SU-DHL-6 (cell line): Measurements from ENCODE around the gene C19orf25.

Experiments used
- H2AFZ ChIP-seq: fragments of 200-600 bp; sonication (generic); 2 replicates; pipeline ENCODE4 v1.6.1; 2014; ENCODE audit warnings: low read depth, mild to moderate bottlenecking, moderate library complexity, mixed read lengths, antibody characterized with exemption, low read length; ENCODE audit not compliant: severe bottlenecking
- H3F3A ChIP-seq: fragments of 200-600 bp; shearing (Covaris generic); 2 replicates; pipeline ENCODE4 v1.6.0; 2016; ENCODE audit warnings: antibody characterized with exemption, mild to moderate bottlenecking; ENCODE audit not compliant: insufficient read depth
- H3K27ac ChIP-seq: fragments of 200-600 bp; sonication (generic); 2 replicates; pipeline ENCODE4 v1.5.1; 2016; ENCODE audit warnings: low read depth, mild to moderate bottlenecking, low read length, moderate library complexity, mixed read lengths
- H3K27me3 ChIP-seq: fragments of 200-600 bp; sonication (generic), shearing (Covaris generic); 2 replicates; pipeline ENCODE4 v1.6.0; 2014; ENCODE audit warnings: mild to moderate bottlenecking, low read length
- H3K36me3 ChIP-seq: fragments of 200-600 bp; sonication (generic); 2 replicates; pipeline ENCODE4 v1.6.1; 2014; ENCODE audit warnings: mild to moderate bottlenecking, low read length, mixed read lengths
- H3K4me2 ChIP-seq: fragments of 300-600, 200-600 bp; shearing (Covaris generic), sonication (generic); 2 replicates; pipeline ENCODE4 v1.6.0; 2014; ENCODE audit warnings: low read length, low read depth, mild to moderate bottlenecking; ENCODE audit not compliant: poor library complexity, severe bottlenecking
- H3K4me3 ChIP-seq: fragments of 200-600 bp; sonication (generic); 2 replicates; pipeline ENCODE4 v1.5.1; 2014; ENCODE audit warnings: antibody characterized with exemption, low read length, mild to moderate bottlenecking, mixed read lengths; ENCODE audit not compliant: insufficient read depth, poor library complexity, severe bottlenecking
- H3K79me2 ChIP-seq: fragments of 200-600 bp; sonication (generic); 2 replicates; pipeline ENCODE4 v1.6.1; 2014; ENCODE audit warnings: mild to moderate bottlenecking, low read length, moderate library complexity; ENCODE audit not compliant: insufficient read depth
- H3K9ac ChIP-seq: fragments of 200-600 bp; sonication (generic); 2 replicates; pipeline ENCODE4 v1.7.0; 2014; ENCODE audit warnings: mild to moderate bottlenecking, low read length
- H3K9me2 ChIP-seq: fragments of 200-600 bp; sonication (generic); replicated peaks from 2 replicates; pipeline ENCODE4 v1.6.1; 2014; ENCODE audit warnings: low read length; ENCODE audit not compliant: insufficient read depth
- H3K9me3 ChIP-seq: fragments of 200-600 bp; sonication (generic); 2 replicates; pipeline ENCODE4 v1.6.1; 2014; ENCODE audit warnings: low read length, mixed read lengths; ENCODE audit not compliant: insufficient read depth
- H4K20me1 ChIP-seq: fragments of 200-600 bp; sonication (generic); 2 replicates; pipeline ENCODE4 v1.6.1; 2014; ENCODE audit warnings: low read depth, mild to moderate bottlenecking, antibody characterized with exemption, low read length, moderate library complexity, mixed read lengths
- CTCF ChIP-seq: fragments of 200-600 bp; sonication (generic); IDR thresholded peaks from one replicate; pipeline ENCODE4 v1.5.1; 2017; ENCODE audit warnings: antibody characterized with exemption, mild to moderate bottlenecking, low read length, moderate library complexity; ENCODE audit not compliant: insufficient read depth, poor library complexity, severe bottlenecking
- EZH2phosphoT487 ChIP-seq: fragments of 200-600 bp; sonication (generic), shearing (Covaris generic); conservative IDR thresholded peaks from 2 replicates; pipeline ENCODE4 v1.6.1; 2018; ENCODE audit warnings: mild to moderate bottlenecking, antibody characterized with exemption, low read length, moderate library complexity, mixed read lengths

Gene C19orf25

GRCh38 chr19:1524287-1524971, 45.4 kb upstream of the C19orf25 start:
- H3K27me3 ChIP-seq, result no peaks in the 10 kb centered on the region
- no peak overlapping the region for H3K27ac ChIP-seq
- H3K4me2 ChIP-seq, result no peak overlapping the region
- no peaks in the 10 kb centered on the region for H3K9me3 ChIP-seq
- no peaks in the 10 kb centered on the region for H3K36me3 ChIP-seq
- H4K20me1 ChIP-seq, result no peaks in the 10 kb centered on the region
- no peak for TF ChIP-seq EZH2phosphoT487
- no peak for TF ChIP-seq CTCF
- no peak overlapping the region for H3K4me3 ChIP-seq
- H3K9me2 ChIP-seq, result no peaks in the 10 kb centered on the region
- no peaks in the 10 kb centered on the region for H3K79me2 ChIP-seq
- H2AFZ ChIP-seq, result no peak overlapping the region
- no peaks in the 10 kb centered on the region for H3F3A ChIP-seq
- H3K9ac ChIP-seq, result no peak overlapping the region

DNA sequence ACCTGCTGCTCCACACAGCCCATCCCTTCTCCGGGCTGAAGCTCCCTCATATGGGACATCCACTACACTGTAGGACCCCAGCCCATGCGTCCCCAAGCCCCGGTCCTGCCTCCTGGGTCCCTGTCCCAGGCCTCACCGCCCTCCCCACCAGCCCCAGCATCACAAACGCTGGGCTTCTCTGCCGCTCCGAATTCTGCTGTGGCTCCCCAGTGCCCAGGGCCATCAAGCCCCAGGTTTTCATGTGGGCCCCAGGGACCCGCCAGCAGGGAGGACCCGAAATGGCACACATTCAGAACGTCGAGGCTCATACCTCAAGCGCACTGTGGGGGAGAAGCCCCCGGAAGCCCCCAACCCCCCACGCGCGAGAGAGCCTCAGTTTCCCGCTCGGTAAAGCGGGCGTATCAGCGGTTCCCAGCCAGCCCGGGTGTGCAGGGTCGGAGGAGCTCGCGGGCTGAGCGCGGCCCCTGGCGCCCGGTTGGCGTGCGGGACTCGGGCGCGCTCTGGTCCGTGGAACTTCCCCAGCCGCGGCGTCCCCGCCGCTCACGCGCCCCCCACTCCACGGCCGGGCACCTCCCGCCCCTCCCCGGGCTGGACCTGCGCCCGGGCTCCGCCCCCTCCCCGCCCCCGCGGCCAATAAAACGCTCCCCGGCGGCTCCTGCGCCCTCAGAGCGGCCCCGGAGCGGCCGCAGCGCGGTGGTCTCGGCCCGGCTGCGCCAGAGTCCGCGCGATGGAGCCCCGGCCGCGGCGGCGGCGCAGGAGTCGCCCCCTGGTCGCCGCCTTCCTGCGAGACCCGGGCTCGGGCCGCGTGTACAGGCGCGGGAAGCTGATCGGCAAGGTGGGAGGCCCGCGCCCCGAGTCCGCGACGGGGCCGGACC, 44.6 kb upstream of the C19orf25 start, which contains the start of gene PLK5:
TSS of gene PLK5 (plus strand) at position 666 of the 875 bp plus-strand sequence. CDS start 2,920 bp downstream, outside the sequence.
- no peaks in the 10 kb centered on the region for H3K9me2 ChIP-seq
- H3K4me3 ChIP-seq, result no peak within 1 kb of the TSS
- no peaks in the 10 kb centered on the region for H3K79me2 ChIP-seq
- H4K20me1 ChIP-seq, result no peaks in the 10 kb centered on the region
- no peak within 1 kb of the TSS for H3K27ac ChIP-seq
- no peaks in the 10 kb centered on the region for H3K9me3 ChIP-seq
- H3K9ac ChIP-seq, result no peak within 1 kb of the TSS
- no peak within 1 kb of the TSS for H3K4me2 ChIP-seq
- TF ChIP-seq EZH2phosphoT487 (no peak), CTCF (no peak)
- H3K27me3 ChIP-seq, result no peaks in the 10 kb centered on the region
- H3K36me3 ChIP-seq, result no peaks in the 10 kb centered on the region
- no peak within 1 kb of the TSS for H2AFZ ChIP-seq
- H3F3A ChIP-seq, result no peaks in the 10 kb centered on the region

- Histone ChIP-seq H3K27ac (no peak overlapping the region), H3K27me3 (no peaks in the 10 kb centered on the region), H4K20me1 (no peaks in the 10 kb centered on the region), H2AFZ (no peak overlapping the region), H3K9me3 (no peaks in the 10 kb centered on the region), H3F3A (no peaks in the 10 kb centered on the region), H3K79me2 (no peaks in the 10 kb centered on the region), H3K9ac (no peak overlapping the region), H3K9me2 (no peaks in the 10 kb centered on the region), H3K4me2 (no peak overlapping the region), H3K4me3 (no peak overlapping the region), H3K36me3 (no peaks in the 10 kb centered on the region)
- TF ChIP-seq EZH2phosphoT487 (no peak), CTCF (no peak)
Observed at GRCh38 chr19:1522838-1523237, 43.8 kb upstream of the C19orf25 start.
